ENCODE data around the gene SLC2A4RG.

Gene SLC2A4RG

GRCh38 chr20:63732118-63733095 is 7.2 kb upstream of the SLC2A4RG start:
- CTCF ChIA-PET = no interaction called here
- no peak for TF ChIP-seq CTCF (IDR thresholded peaks at IDR 0.05; ENCODE audit: insufficient read depth, low read length, missing control alignments)
- DNase-seq (ENCODE audit: low read depth, low spot score) = no peak
- no peak overlapping the region for H3K4me3 ChIP-seq (ENCODE audit: low read depth, low read length)
- POLR2A ChIA-PET = no interaction called here

- ChIA-PET CTCF (no interaction called here), POLR2A (no interaction called here)
- H3K4me3 ChIP-seq (ENCODE audit: low read depth, low read length) = no peak overlapping the region
- TF ChIP-seq CTCF (IDR thresholded peaks at IDR 0.05; ENCODE audit: insufficient read depth, low read length, missing control alignments) = no peak
- DNase-seq (ENCODE audit: low read depth, low spot score) = no peak
Observed at GRCh38 chr20:63733117-63733516, 6.5 kb upstream of the SLC2A4RG start.

GRCh38 chr20:63733579-63734081 is 5.9 kb upstream of the SLC2A4RG start:
- ChIA-PET CTCF (no interaction called here), POLR2A (no interaction called here)
- no peak for DNase-seq (ENCODE audit: low read depth, low spot score)
- no peak overlapping the region for H3K4me3 ChIP-seq (ENCODE audit: low read depth, low read length)
- no peak for TF ChIP-seq CTCF (IDR thresholded peaks at IDR 0.05; ENCODE audit: insufficient read depth, low read length, missing control alignments)

- TF ChIP-seq CTCF (IDR thresholded peaks at IDR 0.05; ENCODE audit: insufficient read depth, low read length, missing control alignments) = no peak
- POLR2A ChIA-PET = no interaction called here
- no peak for DNase-seq (ENCODE audit: low read depth, low spot score)
- CTCF ChIA-PET = no interaction called here
- H3K4me3 ChIP-seq (ENCODE audit: low read depth, low read length) = no peak overlapping the region
Observed at GRCh38 chr20:63734111-63734945, 5.2 kb upstream of the SLC2A4RG start.

GRCh38 chr20:63734946-63735858 is 4.4 kb upstream of the SLC2A4RG start:
- no peak overlapping the region for H3K4me3 ChIP-seq (ENCODE audit: low read depth, low read length)
- ChIA-PET CTCF (no interaction called here), POLR2A (interaction anchor here (0.7 kb wide), 1 partner anchor 10 kb away, joined by 3 read pairs; no protein-coding TSS in a partner anchor)
- DNase-seq (ENCODE audit: low read depth, low spot score) = no peak
- TF ChIP-seq CTCF (IDR thresholded peaks at IDR 0.05; ENCODE audit: insufficient read depth, low read length, missing control alignments) = no peak
